GM21717 (cell line): ENCODE data around the gene CERS6.
"Not testable (repeated sequence)": the region's sequence is repeated elsewhere in the genome, so short reads cannot be mapped to it uniquely, and the experiment has no call there.

Experiments
- ATAC-seq: cut with Tn5 transposase; IDR thresholded peaks from one replicate; pipeline ENCODE4 v1.9.1; 2021; ENCODE audit warnings: mild to moderate bottlenecking, moderate library complexity; ENCODE audit not compliant: unreplicated experiment

CERS6 gene

GRCh38 chr2:168633200-168633599 is 177.1 kb downstream of the CERS6 start:
- no peak for ATAC-seq

- no peak for ATAC-seq
Observed at GRCh38 chr2:168633895-168634294, 177.8 kb downstream of the CERS6 start.

- no peak for ATAC-seq
Observed at GRCh38 chr2:168635065-168635577, 179.0 kb downstream of the CERS6 start.

- ATAC-seq, result no peak
Observed at GRCh38 chr2:168639018-168639417, 182.9 kb downstream of the CERS6 start.

GRCh38 chr2:168639441-168639898 is 183.4 kb downstream of the CERS6 start:
- no peak for ATAC-seq

- no peak for ATAC-seq
Observed at GRCh38 chr2:168640039-168640438, 184.0 kb downstream of the CERS6 start.

- ATAC-seq, result no peak
Observed at GRCh38 chr2:168641636-168642035, 185.6 kb downstream of the CERS6 start.

- ATAC-seq, result no peak
Observed at GRCh38 chr2:168642873-168643272, 186.8 kb downstream of the CERS6 start.

GRCh38 chr2:168643979-168644378 is 187.9 kb downstream of the CERS6 start:
- ATAC-seq, result no peak

GRCh38 chr2:168645696-168646338 is 189.7 kb downstream of the CERS6 start:
- no peak for ATAC-seq

- ATAC-seq, result no peak
Observed at GRCh38 chr2:168649105-168649504, 193.0 kb downstream of the CERS6 start.

GRCh38 chr2:168649562-168649961 is 193.5 kb downstream of the CERS6 start:
- no peak for ATAC-seq

- ATAC-seq, result no peak
Observed at GRCh38 chr2:168650139-168650538, 194.1 kb downstream of the CERS6 start.

- no peak for ATAC-seq
Observed at GRCh38 chr2:168650781-168651180, 194.7 kb downstream of the CERS6 start.

GRCh38 chr2:168652997-168653921 is 197.2 kb downstream of the CERS6 start:
- ATAC-seq, result no peak

- ATAC-seq, result no peak
Observed at GRCh38 chr2:168654705-168655104, 198.6 kb downstream of the CERS6 start.

GRCh38 chr2:168655207-168655606 is 199.1 kb downstream of the CERS6 start:
- ATAC-seq, result no peak

- not testable (repeated sequence) for ATAC-seq
Observed at GRCh38 chr2:168657378-168657777, 201.3 kb downstream of the CERS6 start.

- no peak for ATAC-seq
Observed at GRCh38 chr2:168658706-168659105, 202.6 kb downstream of the CERS6 start.

- no peak for ATAC-seq
Observed at GRCh38 chr2:168660870-168661862, 205.1 kb downstream of the CERS6 start.

- ATAC-seq, result no peak
Observed at GRCh38 chr2:168661863-168662256, 205.8 kb downstream of the CERS6 start.
